GM18499 (cell line): ENCODE results near the gene LDLRAD2.

Experiments used
- ATAC-seq: cut with Tn5 transposase; IDR thresholded peaks from one replicate; pipeline ENCODE4 v1.9.1; 2021; ENCODE audit warnings: moderate number of reproducible peaks; ENCODE audit not compliant: insufficient read depth, unreplicated experiment

The LDLRAD2 gene

DNA sequence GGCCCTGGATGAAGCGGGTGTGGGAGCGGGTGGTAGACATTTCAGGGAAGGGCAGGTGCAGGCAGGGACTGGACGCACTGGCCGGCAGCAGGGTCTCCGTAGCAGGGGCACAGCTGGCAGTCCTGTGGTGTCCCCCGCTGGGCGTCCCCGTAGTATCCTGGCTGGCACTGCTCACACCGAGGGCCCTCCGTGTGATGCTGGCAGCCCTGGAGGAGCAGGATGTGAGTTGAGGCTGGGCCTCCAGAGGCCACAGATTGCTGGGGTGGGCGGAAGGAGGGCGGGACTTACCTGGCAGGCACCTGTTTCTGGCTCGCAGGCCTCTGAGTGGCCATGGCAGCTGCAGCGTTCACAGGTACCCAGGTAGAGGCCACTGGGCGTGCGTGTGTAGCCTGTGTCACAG, 62.3 kb downstream of the LDLRAD2 start:
- no peak for ATAC-seq
